ENCODE results near the gene PCDHGA6.
"Not testable (repeated sequence)": the region's sequence is repeated elsewhere in the genome, so short reads cannot be mapped to it uniquely, and the experiment has no call there.

Gene PCDHGA6

DNA sequence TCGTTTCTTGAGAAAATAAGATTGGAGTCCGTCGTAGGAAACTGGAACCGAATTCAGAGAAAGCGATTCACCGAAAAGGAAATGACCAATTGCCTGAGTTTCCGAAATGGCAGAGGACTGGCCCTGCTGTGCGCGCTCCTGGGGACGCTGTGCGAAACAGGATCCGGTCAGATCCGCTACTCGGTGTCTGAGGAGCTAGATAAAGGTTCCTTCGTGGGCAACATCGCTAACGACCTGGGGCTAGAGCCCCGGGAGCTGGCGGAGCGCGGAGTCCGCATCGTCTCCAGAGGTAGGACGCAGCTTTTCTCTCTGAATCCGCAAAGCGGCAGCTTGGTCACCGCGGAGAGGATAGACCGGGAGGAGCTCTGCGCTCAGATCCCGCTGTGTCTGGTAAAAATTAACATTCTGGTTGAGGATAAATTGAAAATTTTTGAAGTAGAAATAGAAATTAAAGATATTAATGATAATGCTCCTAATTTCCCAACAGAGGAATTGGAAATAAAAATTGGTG, 29.7 kb upstream of the PCDHGA6 start:
- no peak overlapping the region for H3K4me3 ChIP-seq (IDR thresholded peaks at IDR 0.05; ENCODE audit: insufficient read depth, low read depth, low read length)
- H3K4me2 ChIP-seq, result no peak overlapping the region
- H3K27me3 ChIP-seq (ENCODE audit: insufficient read depth, low read depth), result no peaks in the 10 kb centered on the region
- no peak overlapping the region for H2AFZ ChIP-seq (ENCODE audit: low read depth)
- H3K27ac ChIP-seq, result no peak overlapping the region
- H3K36me3 ChIP-seq (ENCODE audit: insufficient read depth), result no peaks in the 10 kb centered on the region
- no peaks in the 10 kb centered on the region for H3K4me1 ChIP-seq (ENCODE audit: low read depth, poor library complexity, severe bottlenecking)
- no peaks in the 10 kb centered on the region for H4K20me1 ChIP-seq (ENCODE audit: insufficient read depth)
- no peak overlapping the region for H3K9ac ChIP-seq
- H3K79me2 ChIP-seq (ENCODE audit: insufficient read depth, low read depth), result no peaks in the 10 kb centered on the region
- TF ChIP-seq, protein P1, sequence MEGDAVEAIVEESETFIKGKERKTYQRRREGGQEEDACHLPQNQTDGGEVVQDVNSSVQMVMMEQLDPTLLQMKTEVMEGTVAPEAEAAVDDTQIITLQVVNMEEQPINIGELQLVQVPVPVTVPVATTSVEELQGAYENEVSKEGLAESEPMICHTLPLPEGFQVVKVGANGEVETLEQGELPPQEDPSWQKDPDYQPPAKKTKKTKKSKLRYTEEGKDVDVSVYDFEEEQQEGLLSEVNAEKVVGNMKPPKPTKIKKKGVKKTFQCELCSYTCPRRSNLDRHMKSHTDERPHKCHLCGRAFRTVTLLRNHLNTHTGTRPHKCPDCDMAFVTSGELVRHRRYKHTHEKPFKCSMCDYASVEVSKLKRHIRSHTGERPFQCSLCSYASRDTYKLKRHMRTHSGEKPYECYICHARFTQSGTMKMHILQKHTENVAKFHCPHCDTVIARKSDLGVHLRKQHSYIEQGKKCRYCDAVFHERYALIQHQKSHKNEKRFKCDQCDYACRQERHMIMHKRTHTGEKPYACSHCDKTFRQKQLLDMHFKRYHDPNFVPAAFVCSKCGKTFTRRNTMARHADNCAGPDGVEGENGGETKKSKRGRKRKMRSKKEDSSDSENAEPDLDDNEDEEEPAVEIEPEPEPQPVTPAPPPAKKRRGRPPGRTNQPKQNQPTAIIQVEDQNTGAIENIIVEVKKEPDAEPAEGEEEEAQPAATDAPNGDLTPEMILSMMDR (conservative IDR thresholded peaks at IDR 0.05; ENCODE audit: low read depth, low read length), result no peak

GRCh38 chr5:141345327-141345726, 28.4 kb upstream of the PCDHGA6 start:
- no peaks in the 10 kb centered on the region for H3K4me1 ChIP-seq (ENCODE audit: low read depth, poor library complexity, severe bottlenecking)
- no peaks in the 10 kb centered on the region for H3K36me3 ChIP-seq (ENCODE audit: insufficient read depth)
- no peaks in the 10 kb centered on the region for H3K79me2 ChIP-seq (ENCODE audit: insufficient read depth, low read depth)
- no peak overlapping the region for H3K27ac ChIP-seq
- H3K9ac ChIP-seq, result no peak overlapping the region
- H3K4me3 ChIP-seq (IDR thresholded peaks at IDR 0.05; ENCODE audit: insufficient read depth, low read depth, low read length), result no peak overlapping the region
- no peaks in the 10 kb centered on the region for H4K20me1 ChIP-seq (ENCODE audit: insufficient read depth)
- TF ChIP-seq, protein P1 (conservative IDR thresholded peaks at IDR 0.05; ENCODE audit: low read depth, low read length), result no peak
- H3K27me3 ChIP-seq (ENCODE audit: insufficient read depth, low read depth), result no peaks in the 10 kb centered on the region
- H3K4me2 ChIP-seq, result no peak overlapping the region
- no peak overlapping the region for H2AFZ ChIP-seq (ENCODE audit: low read depth)

- H3K79me2 ChIP-seq (ENCODE audit: insufficient read depth, low read depth); H3K27me3 ChIP-seq (ENCODE audit: insufficient read depth, low read depth); H4K20me1 ChIP-seq (ENCODE audit: insufficient read depth); H3K4me1 ChIP-seq (ENCODE audit: low read depth, poor library complexity, severe bottlenecking); H3K36me3 ChIP-seq (ENCODE audit: insufficient read depth); H3K9ac ChIP-seq; H3K4me3 ChIP-seq (IDR thresholded peaks at IDR 0.05; ENCODE audit: insufficient read depth, low read depth, low read length); H3K4me2 ChIP-seq; H3K27ac ChIP-seq; H2AFZ ChIP-seq (ENCODE audit: low read depth): not testable (repeated sequence)
These were observed 27.7 kb upstream of the PCDHGA6 start for GRCh38 chr5:141346017-141346416.

DNA sequence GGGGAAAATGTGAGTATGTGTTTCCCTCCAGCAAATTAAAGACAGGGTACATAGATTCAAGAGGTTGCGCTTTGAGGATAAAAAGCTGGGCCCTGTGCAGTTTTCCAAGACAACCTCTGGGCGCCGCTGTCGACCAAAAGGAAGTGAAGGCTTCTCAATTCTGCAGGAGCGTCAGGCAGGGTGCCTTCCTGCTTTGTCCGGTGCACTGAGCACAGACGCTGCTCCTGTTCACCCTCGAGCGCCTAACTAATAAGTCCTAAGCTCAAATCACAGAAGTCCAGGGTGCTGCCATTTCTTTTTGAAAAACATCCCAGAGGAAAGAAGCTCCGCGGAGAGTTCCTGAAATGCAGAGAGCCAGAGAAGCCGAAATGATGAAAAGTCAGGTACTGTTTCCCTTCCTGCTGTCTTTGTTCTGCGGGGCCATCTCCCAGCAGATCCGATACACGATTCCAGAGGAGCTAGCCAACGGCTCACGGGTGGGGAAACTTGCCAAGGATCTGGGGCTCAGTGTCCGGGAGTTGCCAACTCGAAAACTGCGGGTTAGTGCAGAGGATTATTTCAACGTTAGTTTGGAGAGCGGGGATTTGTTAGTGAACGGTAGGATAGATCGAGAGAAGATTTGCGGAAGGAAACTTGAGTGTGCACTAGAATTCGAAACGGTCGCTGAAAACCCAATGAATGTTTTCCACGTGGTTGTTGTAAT, 23.6 kb upstream of the PCDHGA6 start, which contains the start of gene PCDHGB1:
Gene PCDHGB1 (plus strand): TSS at position 183 of the 703 bp plus-strand sequence. CDS start 162 bp downstream, at position 345.
- Histone ChIP-seq H3K4me2 (no peak within 1 kb of the TSS), H3K36me3 (ENCODE audit: insufficient read depth) (no peaks in the 10 kb centered on the region), H3K27me3 (ENCODE audit: insufficient read depth, low read depth) (no peaks in the 10 kb centered on the region), H3K4me3 (IDR thresholded peaks at IDR 0.05; ENCODE audit: insufficient read depth, low read depth, low read length) (no peak within 1 kb of the TSS), H3K79me2 (ENCODE audit: insufficient read depth, low read depth) (no peaks in the 10 kb centered on the region), H4K20me1 (ENCODE audit: insufficient read depth) (no peaks in the 10 kb centered on the region), H3K27ac (no peak within 1 kb of the TSS), H2AFZ (ENCODE audit: low read depth) (no peak within 1 kb of the TSS), H3K9ac (no peak within 1 kb of the TSS), H3K4me1 (ENCODE audit: low read depth, poor library complexity, severe bottlenecking) (no peaks in the 10 kb centered on the region)
- TF ChIP-seq, protein P1 (conservative IDR thresholded peaks at IDR 0.05; ENCODE audit: low read depth, low read length), result no peak

- Histone ChIP-seq H3K27ac (no peak overlapping the region), H3K4me1 (ENCODE audit: low read depth, poor library complexity, severe bottlenecking) (no peaks in the 10 kb centered on the region), H3K36me3 (ENCODE audit: insufficient read depth) (no peaks in the 10 kb centered on the region), H3K79me2 (ENCODE audit: insufficient read depth, low read depth) (no peaks in the 10 kb centered on the region), H3K4me3 (IDR thresholded peaks at IDR 0.05; ENCODE audit: insufficient read depth, low read depth, low read length) (no peak overlapping the region), H3K4me2 (no peak overlapping the region), H4K20me1 (ENCODE audit: insufficient read depth) (no peaks in the 10 kb centered on the region), H3K27me3 (ENCODE audit: insufficient read depth, low read depth) (no peaks in the 10 kb centered on the region), H2AFZ (ENCODE audit: low read depth) (no peak overlapping the region), H3K9ac (no peak overlapping the region)
- TF ChIP-seq, protein P1 (conservative IDR thresholded peaks at IDR 0.05; ENCODE audit: low read depth, low read length), result no peak
These were observed 22.1 kb upstream of the PCDHGA6 start for GRCh38 chr5:141351591-141351990.

All from KMS-11 (cell line).